ENCODE measurements around the gene NSMCE1. TPM values are rescaled to one million over a fixed set of nuclear protein-coding genes. Genes with fewer than 3 reads are reported as not detected.
A peak's percentile ranks its signal among the peaks of the same experiment; 100 is the strongest.

The NSMCE1 gene
- total and polyA plus RNA-seq, 2 of the 4 experiments (the other 2 are of a cell fraction), result 47.5 to 120 TPM

DNA sequence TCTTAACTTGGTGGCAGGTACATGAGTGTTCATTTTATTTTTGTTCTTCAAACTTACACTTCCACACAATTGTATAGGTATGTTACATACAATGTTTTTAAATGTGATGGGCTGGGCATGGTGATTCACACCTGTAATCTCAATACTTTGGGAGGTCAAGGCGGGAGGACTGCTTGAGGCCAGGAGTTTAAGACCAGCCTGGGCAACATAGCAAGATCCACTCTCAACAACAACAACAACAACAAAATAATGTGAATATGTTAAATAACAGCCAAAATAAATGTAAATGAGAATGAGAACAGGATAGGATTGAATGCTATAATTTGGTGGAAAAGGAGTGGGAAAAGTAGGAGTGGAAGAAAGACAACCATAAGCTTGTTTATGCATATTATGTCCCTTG is 2.6 kb downstream of the NSMCE1 start:
- no peaks in the 10 kb centered on the region for H3K9me3 ChIP-seq (ENCODE audit: control insufficient read depth, insufficient read depth, low read length)
- no peak overlapping the region for H4K5ac ChIP-seq (ENCODE audit: low read depth, low read length)
- TF ChIP-seq CEBPB (IDR thresholded peaks at IDR 0.05; ENCODE audit: low read depth, low read length) (no peak), NFE2L2 (IDR thresholded peaks at IDR 0.05; ENCODE audit: low read depth, low read length) (no peak), FOS (IDR thresholded peaks at IDR 0.05; ENCODE audit: low read depth, low read length) (no peak), RFX5 (IDR thresholded peaks at IDR 0.05; ENCODE audit: low read depth, low read length) (no peak), POLR2A (IDR thresholded peaks at IDR 0.05; ENCODE audit: low read depth, low read length) (no peak), SMC3 (IDR thresholded peaks at IDR 0.05; ENCODE audit: low read depth, low read length) (no peak), RAD21 (IDR thresholded peaks at IDR 0.05; ENCODE audit: low read length) (no peak), MAZ (IDR thresholded peaks at IDR 0.05; ENCODE audit: borderline replicate concordance, low read depth, low read length) (no peak), MAFK (IDR thresholded peaks at IDR 0.05; ENCODE audit: low read depth, low read length) (no peak), RCOR1 (IDR thresholded peaks at IDR 0.05; ENCODE audit: insufficient replicate concordance, low read length) (no peak), MXI1 (IDR thresholded peaks at IDR 0.05; ENCODE audit: borderline replicate concordance, low read depth, low read length) (no peak), CHD1 (IDR thresholded peaks at IDR 0.05; ENCODE audit: low read depth, low read length) (no peak), BHLHE40 (IDR thresholded peaks at IDR 0.05; ENCODE audit: low read depth, low read length) (no peak)
- TF ChIP-seq, protein P1, sequence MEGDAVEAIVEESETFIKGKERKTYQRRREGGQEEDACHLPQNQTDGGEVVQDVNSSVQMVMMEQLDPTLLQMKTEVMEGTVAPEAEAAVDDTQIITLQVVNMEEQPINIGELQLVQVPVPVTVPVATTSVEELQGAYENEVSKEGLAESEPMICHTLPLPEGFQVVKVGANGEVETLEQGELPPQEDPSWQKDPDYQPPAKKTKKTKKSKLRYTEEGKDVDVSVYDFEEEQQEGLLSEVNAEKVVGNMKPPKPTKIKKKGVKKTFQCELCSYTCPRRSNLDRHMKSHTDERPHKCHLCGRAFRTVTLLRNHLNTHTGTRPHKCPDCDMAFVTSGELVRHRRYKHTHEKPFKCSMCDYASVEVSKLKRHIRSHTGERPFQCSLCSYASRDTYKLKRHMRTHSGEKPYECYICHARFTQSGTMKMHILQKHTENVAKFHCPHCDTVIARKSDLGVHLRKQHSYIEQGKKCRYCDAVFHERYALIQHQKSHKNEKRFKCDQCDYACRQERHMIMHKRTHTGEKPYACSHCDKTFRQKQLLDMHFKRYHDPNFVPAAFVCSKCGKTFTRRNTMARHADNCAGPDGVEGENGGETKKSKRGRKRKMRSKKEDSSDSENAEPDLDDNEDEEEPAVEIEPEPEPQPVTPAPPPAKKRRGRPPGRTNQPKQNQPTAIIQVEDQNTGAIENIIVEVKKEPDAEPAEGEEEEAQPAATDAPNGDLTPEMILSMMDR (conservative IDR thresholded peaks at IDR 0.05; ENCODE audit: low read depth, low read length), result no peak
- TF ChIP-seq, protein P2, sequence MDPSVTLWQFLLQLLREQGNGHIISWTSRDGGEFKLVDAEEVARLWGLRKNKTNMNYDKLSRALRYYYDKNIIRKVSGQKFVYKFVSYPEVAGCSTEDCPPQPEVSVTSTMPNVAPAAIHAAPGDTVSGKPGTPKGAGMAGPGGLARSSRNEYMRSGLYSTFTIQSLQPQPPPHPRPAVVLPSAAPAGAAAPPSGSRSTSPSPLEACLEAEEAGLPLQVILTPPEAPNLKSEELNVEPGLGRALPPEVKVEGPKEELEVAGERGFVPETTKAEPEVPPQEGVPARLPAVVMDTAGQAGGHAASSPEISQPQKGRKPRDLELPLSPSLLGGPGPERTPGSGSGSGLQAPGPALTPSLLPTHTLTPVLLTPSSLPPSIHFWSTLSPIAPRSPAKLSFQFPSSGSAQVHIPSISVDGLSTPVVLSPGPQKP (IDR thresholded peaks at IDR 0.05; ENCODE audit: borderline replicate concordance, low read depth, low read length), result no peak
- TF ChIP-seq, protein P3, sequence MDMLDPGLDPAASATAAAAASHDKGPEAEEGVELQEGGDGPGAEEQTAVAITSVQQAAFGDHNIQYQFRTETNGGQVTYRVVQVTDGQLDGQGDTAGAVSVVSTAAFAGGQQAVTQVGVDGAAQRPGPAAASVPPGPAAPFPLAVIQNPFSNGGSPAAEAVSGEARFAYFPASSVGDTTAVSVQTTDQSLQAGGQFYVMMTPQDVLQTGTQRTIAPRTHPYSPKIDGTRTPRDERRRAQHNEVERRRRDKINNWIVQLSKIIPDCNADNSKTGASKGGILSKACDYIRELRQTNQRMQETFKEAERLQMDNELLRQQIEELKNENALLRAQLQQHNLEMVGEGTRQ (IDR thresholded peaks at IDR 0.05; ENCODE audit: low read depth, low read length), result no peak
- H3K4me1 ChIP-seq (ENCODE audit: control insufficient read depth, insufficient read depth, low read length), result peaks cover 4% of the 10 kb centered on the region
- H2BK20ac ChIP-seq (ENCODE audit: low read depth, low read length), result peak overlapping the region; percentile 54; the same call in 1 of the 2 replicates
- BruUV-seq (replicated peaks), result no TSS peak
- WGBS, 2 experiments (ENCODE audit: extremely low coverage in 2 of 2, insufficient read length in 1 of 2), result no CpG with 5 or more reads among the region's 1 CpG
- peaks cover 14% of the 10 kb centered on the region for H3K9me1 ChIP-seq (ENCODE audit: insufficient read depth, low read length)
- no peak overlapping the region for H3K9ac ChIP-seq (ENCODE audit: low read depth, low read length)
- H3K36me3 ChIP-seq (ENCODE audit: control insufficient read depth, insufficient read depth, low read length), result no peaks in the 10 kb centered on the region
- no peak overlapping the region for H2AFZ ChIP-seq (replicated peaks; ENCODE audit: low read length, poor library complexity)
- H2AK5ac ChIP-seq (ENCODE audit: low read depth, low read length), result peak overlapping the region; percentile 51; the same call in 1 of the 2 replicates
- in situ Hi-C loops (cut with MboI; ENCODE audit: low sequenced_read_pairs), result loop anchor here (5.0 kb wide), 1 partner anchor 46 kb away; the partner anchor contains the start of gene IL4R
- DNase-seq (no peak), ATAC-seq (ENCODE audit: low read depth) (no peak)
- H4K91ac ChIP-seq (ENCODE audit: insufficient read depth, low read depth, low read length), result no peak overlapping the region
- dilution Hi-C loops (cut with HindIII; ENCODE audit: low sequenced_read_pairs, unreplicated experiment), result no loop called here
- 0 out of 3 replicates have a peak overlapping the region, but pooled peaks have one; percentile 31 for H2BK15ac ChIP-seq (ENCODE audit: low read depth, low read length)
- H3K18ac ChIP-seq (ENCODE audit: low read depth, low read length), result no peak overlapping the region
- H4K20me1 ChIP-seq (ENCODE audit: insufficient read depth, low read length), result no peaks in the 10 kb centered on the region
- intact Hi-C loops (cut with micrococcal nuclease), result loop anchor here (5.0 kb wide), 1 partner anchor 46 kb away; the partner anchor contains the start of gene IL4R
- H4K8ac ChIP-seq (ENCODE audit: low read depth in 2 of 2, low read length in 2 of 2), result no peak overlapping the region
- H3K23ac ChIP-seq (ENCODE audit: low read depth, low read length), result peak overlapping the region; percentile 37; the same call in 1 of the 2 replicates
- no peak overlapping the region for H3K4me3 ChIP-seq (ENCODE audit: insufficient read depth, low read depth, low read length)
- peaks cover 24 to 56% of the 10 kb centered on the region in 2 experiments for H3K79me1 ChIP-seq (ENCODE audit: low read depth in 1 of 2, low read length in 2 of 2)
- H3K4ac ChIP-seq (ENCODE audit: low read depth, low read length), result peak overlapping the region; percentile 51
- CTCF ChIA-PET, result interaction anchor here (1.0 kb wide), 1 partner anchor 22 kb away, joined by 4 read pairs; no protein-coding TSS in a partner anchor
- peak overlapping the region; percentile 14; the same call in 1 of the 2 replicates for H2BK120ac ChIP-seq (ENCODE audit: low read depth, low read length)
- no peak overlapping the region for H2AK9ac ChIP-seq (replicated peaks; ENCODE audit: low read depth, low read length, poor library complexity)
- no peaks in the 10 kb centered on the region for H3K27me3 ChIP-seq (ENCODE audit: control insufficient read depth, insufficient read depth, low read length)
- H3K14ac ChIP-seq (replicated peaks; ENCODE audit: low read depth, low read length), result no peak overlapping the region
- POLR2A ChIA-PET (ENCODE audit: unreplicated experiment), result no interaction called here
- H3K56ac ChIP-seq (ENCODE audit: extremely low read depth, insufficient read depth, low read length), result no peak overlapping the region
- H3K4me2 ChIP-seq (ENCODE audit: low read depth, low read length), result no peak overlapping the region
- H3K27ac ChIP-seq (ENCODE audit: insufficient read depth, low read length), result no peak overlapping the region
- H2BK5ac ChIP-seq (ENCODE audit: low read depth, low read length, poor library complexity, severe bottlenecking), result no peak overlapping the region
